Adrenal gland (tissue), 5 donors: ENCODE measurements around the gene OR4C13.
"Not testable (repeated sequence)": the region's sequence is repeated elsewhere in the genome, so short reads cannot be mapped to it uniquely, and the experiment has no call there.

ENCODE experiments used
- POLR2A ChIP-seq, 2 donors: fragments of 450-650 bp; IDR thresholded peaks; one replicate each; pipeline ENCODE4 v1.6.1; 2017; ENCODE audit warnings: antibody characterized with exemption in 2 of 2, mild to moderate bottlenecking in 2 of 2, moderate library complexity in 1 of 2
- TF ChIP-seq, protein P1 (sequence below), 6 experiments: fragments of 450-650 bp in 4 of 6; fragments of 200-600 bp in 2 of 6; sonication (generic) in 1 of 6; IDR thresholded peaks; 1 replicate in 5 of 6; 2 replicates in 1 of 6; pipeline versions ENCODE4 v1.5.1 to v1.8.0; 2016 to 2021; ENCODE audit warnings: antibody characterized with exemption in 6 of 6, mild to moderate bottlenecking in 2 of 6, moderate library complexity in 1 of 6
- donor health status: DM: no; HTN: no; CAD: no.

DNA sequence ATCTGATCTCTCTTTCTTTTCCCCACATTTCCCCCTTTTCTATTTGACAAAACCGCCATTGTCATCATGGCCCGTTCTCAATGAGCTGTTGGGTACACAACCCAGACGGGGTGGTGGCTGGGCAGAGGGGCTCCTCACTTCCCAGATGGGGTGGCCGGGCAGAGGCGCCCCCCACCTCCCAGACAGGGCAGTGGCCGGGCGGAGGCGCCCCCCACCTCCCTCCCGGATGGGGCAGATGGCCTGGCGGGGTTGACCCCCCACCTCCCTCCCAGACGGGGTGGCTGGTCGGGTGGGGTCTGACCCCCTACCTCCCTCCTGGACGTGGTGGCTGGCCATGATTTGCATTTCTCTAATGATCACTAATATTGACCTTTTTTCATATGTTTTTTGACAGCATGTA lies 40.7 kb upstream of the OR4C13 start:
- not testable (repeated sequence) for TF ChIP-seq POLR2A (IDR thresholded peaks at IDR 0.05)
- TF ChIP-seq, protein P1, sequence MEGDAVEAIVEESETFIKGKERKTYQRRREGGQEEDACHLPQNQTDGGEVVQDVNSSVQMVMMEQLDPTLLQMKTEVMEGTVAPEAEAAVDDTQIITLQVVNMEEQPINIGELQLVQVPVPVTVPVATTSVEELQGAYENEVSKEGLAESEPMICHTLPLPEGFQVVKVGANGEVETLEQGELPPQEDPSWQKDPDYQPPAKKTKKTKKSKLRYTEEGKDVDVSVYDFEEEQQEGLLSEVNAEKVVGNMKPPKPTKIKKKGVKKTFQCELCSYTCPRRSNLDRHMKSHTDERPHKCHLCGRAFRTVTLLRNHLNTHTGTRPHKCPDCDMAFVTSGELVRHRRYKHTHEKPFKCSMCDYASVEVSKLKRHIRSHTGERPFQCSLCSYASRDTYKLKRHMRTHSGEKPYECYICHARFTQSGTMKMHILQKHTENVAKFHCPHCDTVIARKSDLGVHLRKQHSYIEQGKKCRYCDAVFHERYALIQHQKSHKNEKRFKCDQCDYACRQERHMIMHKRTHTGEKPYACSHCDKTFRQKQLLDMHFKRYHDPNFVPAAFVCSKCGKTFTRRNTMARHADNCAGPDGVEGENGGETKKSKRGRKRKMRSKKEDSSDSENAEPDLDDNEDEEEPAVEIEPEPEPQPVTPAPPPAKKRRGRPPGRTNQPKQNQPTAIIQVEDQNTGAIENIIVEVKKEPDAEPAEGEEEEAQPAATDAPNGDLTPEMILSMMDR (IDR thresholded peaks at IDR 0.05), result not testable (repeated sequence)
